Fibroblast of lung (primary cell): ENCODE data around the gene MAML3. TPM values are rescaled to one million over a fixed set of nuclear protein-coding genes. Genes with fewer than 3 reads are reported as not detected.

ENCODE experiments used
- DNase-seq, 2 donors: peaks; one replicate each; pipeline versions ENCODE4 v3.0.0 to v3.0.0-alpha.2; 2010; ENCODE audit warnings: low read depth in 2 of 2
- H2AFZ ChIP-seq: 2 replicates; pipeline ENCODE4 v1.5.1; 2012; ENCODE audit warnings: low read length, control low read depth, inconsistent platforms
- H3K27ac ChIP-seq: 2 replicates; pipeline ENCODE4 v1.5.1; 2011; ENCODE audit warnings: low read length, control low read depth; ENCODE audit not compliant: insufficient read depth
- H3K27me3 ChIP-seq: 2 replicates; pipeline ENCODE4 v1.5.1; 2011; ENCODE audit warnings: mild to moderate bottlenecking, low read length; ENCODE audit not compliant: control insufficient read depth, insufficient read depth
- H3K36me3 ChIP-seq: 2 replicates; pipeline ENCODE4 v1.5.1; 2011; ENCODE audit warnings: low read length; ENCODE audit not compliant: control insufficient read depth, insufficient read depth
- H3K4me1 ChIP-seq: 2 replicates; pipeline ENCODE4 v1.5.1; 2011; ENCODE audit warnings: low read length; ENCODE audit not compliant: control insufficient read depth, insufficient read depth; ENCODE audit errors: extremely low read depth
- H3K4me2 ChIP-seq: 2 replicates; pipeline ENCODE4 v1.5.1; 2011; ENCODE audit warnings: low read length, control low read depth; ENCODE audit not compliant: insufficient read depth; ENCODE audit errors: extremely low read depth
- H3K4me3 ChIP-seq, 4 experiments: fragments of 200-600 bp in 1 of 4; sonication (generic) in 1 of 4; replicated peaks in 1 of 4; 2 replicates each; pipeline ENCODE4 v1.5.1; 2011 to 2016; ENCODE audit warnings: low read length in 4 of 4, low read depth in 3 of 4, mild to moderate bottlenecking in 3 of 4, control low read depth in 2 of 4, inconsistent platforms in 1 of 4, mixed read lengths in 1 of 4; ENCODE audit not compliant: insufficient read depth in 1 of 4; ENCODE audit errors: control extremely low read depth in 1 of 4
- H3K79me2 ChIP-seq: 2 replicates; pipeline ENCODE4 v1.5.1; 2012; ENCODE audit warnings: mild to moderate bottlenecking, low read length, inconsistent platforms; ENCODE audit not compliant: control insufficient read depth, insufficient read depth
- H3K9ac ChIP-seq: 2 replicates; pipeline ENCODE4 v1.5.1; 2011; ENCODE audit warnings: mild to moderate bottlenecking, low read length, control low read depth; ENCODE audit not compliant: insufficient read depth
- H3K9me3 ChIP-seq: 2 replicates; pipeline ENCODE4 v1.5.1; 2012; ENCODE audit warnings: low read depth, low read length; ENCODE audit not compliant: control insufficient read depth, insufficient read depth
- H4K20me1 ChIP-seq: 2 replicates; pipeline ENCODE4 v1.5.1; 2011; ENCODE audit warnings: low read length; ENCODE audit not compliant: control insufficient read depth, insufficient read depth; ENCODE audit errors: extremely low read depth
- EZH2 ChIP-seq: IDR thresholded peaks from 2 replicates; pipeline ENCODE4 v1.5.1; 2012; ENCODE audit warnings: low read length, control low read depth, mild to moderate bottlenecking; ENCODE audit errors: missing control alignments
- polyA plus RNA-seq, 2 donors: library from polyadenylated mRNA; depleted of rRNA in 1 of 2; stranded (reverse) in 1 of 2; unstranded in 1 of 2; fragments of >200 nt; gene quantifications; 2 replicates each; pipeline ENCODE4 v1.2.1, GENCODE V29; 2011 to 2012; ENCODE audit warnings: missing spikeins in 1 of 2
- total RNA-seq: library from RNA; depleted of rRNA; stranded (reverse); fragments of >200 nt; gene quantifications from 2 replicates; pipeline ENCODE4 v1.2.1, GENCODE V29; 2014
- TF ChIP-seq, protein P1 (sequence below), 2 donors: IDR thresholded peaks in 1 of 2; conservative IDR thresholded peaks in 1 of 2; 1 replicate in 1 of 2; 2 replicates in 1 of 2; pipeline ENCODE4 v1.5.1; 2011 to 2012; ENCODE audit warnings: low read length in 2 of 2, control low read depth in 1 of 2, inconsistent platforms in 1 of 2, low read depth in 1 of 2, mild to moderate bottlenecking in 1 of 2

The MAML3 gene
- total and polyA plus RNA-seq, 2 donors (not counting 1 experiment from before 2014, with no cell fraction given), result 2.0 to 2.8 TPM

DNA sequence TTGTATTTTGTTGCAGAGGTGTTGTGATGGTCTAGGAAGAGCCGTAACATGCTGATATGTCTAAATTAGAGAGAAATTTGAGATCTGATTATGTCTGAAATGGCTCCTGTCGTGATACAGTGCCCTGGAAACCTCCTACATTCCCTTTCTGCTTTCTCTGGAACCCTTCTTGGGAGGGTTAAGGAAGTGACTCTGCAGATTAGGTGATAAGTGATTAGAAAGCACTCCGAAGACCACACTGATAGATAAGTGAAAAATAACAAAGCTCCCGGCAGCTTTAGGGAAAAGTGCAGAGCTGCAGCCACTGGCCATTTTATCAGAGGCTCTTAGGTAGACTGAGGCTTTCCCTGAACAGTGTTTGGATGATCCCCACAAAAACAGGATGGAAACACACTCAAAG is 377.7 kb downstream of the MAML3 start:
- no peak for TF ChIP-seq EZH2
- TF ChIP-seq, protein P1, sequence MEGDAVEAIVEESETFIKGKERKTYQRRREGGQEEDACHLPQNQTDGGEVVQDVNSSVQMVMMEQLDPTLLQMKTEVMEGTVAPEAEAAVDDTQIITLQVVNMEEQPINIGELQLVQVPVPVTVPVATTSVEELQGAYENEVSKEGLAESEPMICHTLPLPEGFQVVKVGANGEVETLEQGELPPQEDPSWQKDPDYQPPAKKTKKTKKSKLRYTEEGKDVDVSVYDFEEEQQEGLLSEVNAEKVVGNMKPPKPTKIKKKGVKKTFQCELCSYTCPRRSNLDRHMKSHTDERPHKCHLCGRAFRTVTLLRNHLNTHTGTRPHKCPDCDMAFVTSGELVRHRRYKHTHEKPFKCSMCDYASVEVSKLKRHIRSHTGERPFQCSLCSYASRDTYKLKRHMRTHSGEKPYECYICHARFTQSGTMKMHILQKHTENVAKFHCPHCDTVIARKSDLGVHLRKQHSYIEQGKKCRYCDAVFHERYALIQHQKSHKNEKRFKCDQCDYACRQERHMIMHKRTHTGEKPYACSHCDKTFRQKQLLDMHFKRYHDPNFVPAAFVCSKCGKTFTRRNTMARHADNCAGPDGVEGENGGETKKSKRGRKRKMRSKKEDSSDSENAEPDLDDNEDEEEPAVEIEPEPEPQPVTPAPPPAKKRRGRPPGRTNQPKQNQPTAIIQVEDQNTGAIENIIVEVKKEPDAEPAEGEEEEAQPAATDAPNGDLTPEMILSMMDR (conservative IDR thresholded peaks at IDR 0.05 in 1 of 2, IDR thresholded peaks at IDR 0.05 in 1 of 2; ENCODE audit: low read depth in 1 of 2, low read length in 2 of 2), result no peak
- Histone ChIP-seq H3K36me3 (no peaks in the 10 kb centered on the region), H3K9ac (no peak overlapping the region), H3K27me3 (no peaks in the 10 kb centered on the region), H3K4me1 (no peaks in the 10 kb centered on the region), H4K20me1 (no peaks in the 10 kb centered on the region), H3K4me3 (no peak overlapping the region), H3K27ac (no peak overlapping the region), H3K4me2 (no peak overlapping the region), H2AFZ (no peak overlapping the region), H3K9me3 (no peaks in the 10 kb centered on the region), H3K79me2 (no peaks in the 10 kb centered on the region)
- no peak for DNase-seq

DNA sequence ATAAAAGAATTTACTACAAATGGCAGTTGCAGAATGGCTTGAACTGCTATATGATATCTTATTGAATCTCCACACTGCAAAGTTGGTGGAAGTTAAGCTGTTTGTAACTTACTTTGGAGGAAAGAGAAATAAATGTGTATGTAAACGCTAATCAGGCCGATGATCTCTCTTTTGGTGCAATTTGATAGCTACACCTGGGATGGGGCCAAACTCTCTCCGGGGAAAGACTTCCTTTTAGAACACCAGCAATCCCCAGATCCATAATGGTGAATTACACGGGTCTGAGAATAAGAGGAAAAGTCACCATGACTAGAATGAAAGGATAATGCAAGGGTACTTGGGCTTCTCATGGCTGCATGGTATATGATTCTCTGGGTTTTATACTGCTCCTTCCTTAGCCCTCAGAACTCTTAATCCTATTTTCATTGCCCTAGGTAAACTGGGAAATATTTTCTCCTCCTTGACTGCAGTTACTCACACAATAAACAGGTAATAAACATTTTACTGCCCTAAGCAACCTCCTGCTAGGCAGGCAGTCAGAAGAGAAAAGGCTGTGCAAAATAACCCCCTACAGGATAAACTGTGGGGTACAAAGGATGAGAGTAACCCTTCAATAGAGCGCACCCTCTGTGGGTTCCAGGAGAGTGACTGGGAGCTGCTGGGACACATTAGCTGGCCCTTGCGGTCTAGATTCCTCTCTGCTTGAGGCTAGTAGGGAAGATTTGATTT is 379.1 kb downstream of the MAML3 start:
- H3K79me2 ChIP-seq, result no peaks in the 10 kb centered on the region
- no peak for DNase-seq
- H3K27ac ChIP-seq, result no peak overlapping the region
- no peaks in the 10 kb centered on the region for H3K36me3 ChIP-seq
- H3K4me1 ChIP-seq, result no peaks in the 10 kb centered on the region
- H4K20me1 ChIP-seq, result no peaks in the 10 kb centered on the region
- H3K9ac ChIP-seq, result no peak overlapping the region
- H3K4me2 ChIP-seq, result no peak overlapping the region
- H3K9me3 ChIP-seq, result no peaks in the 10 kb centered on the region
- H3K4me3 ChIP-seq, result no peak overlapping the region
- H3K27me3 ChIP-seq, result no peaks in the 10 kb centered on the region
- TF ChIP-seq, protein P1 (conservative IDR thresholded peaks at IDR 0.05 in 1 of 2, IDR thresholded peaks at IDR 0.05 in 1 of 2; ENCODE audit: low read depth in 1 of 2, low read length in 2 of 2), result no peak
- TF ChIP-seq EZH2, result no peak
- H2AFZ ChIP-seq, result no peak overlapping the region

DNA sequence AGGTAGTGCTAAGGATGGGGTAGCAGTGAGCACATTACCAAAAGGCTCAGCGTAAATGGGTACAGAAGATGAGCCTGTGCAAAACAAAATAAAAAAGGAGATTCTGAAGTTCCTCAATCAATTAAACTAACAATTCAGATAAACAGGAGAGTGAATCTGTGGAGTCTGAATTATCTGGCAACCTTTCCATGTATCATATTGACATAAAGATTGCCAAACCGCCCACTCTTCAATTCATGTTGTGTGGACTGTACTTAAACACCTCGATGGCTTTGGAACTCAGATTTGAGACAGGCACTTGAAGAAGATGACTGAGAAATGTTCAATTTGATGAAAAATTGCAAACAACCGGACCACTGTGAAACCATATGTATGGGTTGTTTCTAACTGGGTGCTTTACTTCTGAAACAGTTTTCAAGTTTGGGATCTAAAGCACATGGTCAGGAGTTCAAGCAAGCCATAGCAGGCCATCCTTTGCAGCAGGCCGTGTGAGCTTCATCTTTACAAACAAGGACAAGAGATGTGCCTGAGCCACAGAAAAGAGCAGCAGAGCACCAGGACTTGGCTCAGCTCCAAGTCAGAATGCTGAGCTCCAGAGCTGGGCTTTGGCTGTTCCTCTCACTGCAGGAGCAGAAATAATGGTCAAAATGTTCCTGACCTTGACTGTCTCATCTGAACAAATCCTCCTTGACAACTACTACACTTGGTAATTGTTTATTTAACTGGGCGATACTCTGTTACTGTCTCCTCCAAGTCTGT is 380.2 kb downstream of the MAML3 start:
- no peak overlapping the region for H2AFZ ChIP-seq
- no peak overlapping the region for H3K9ac ChIP-seq
- no peak overlapping the region for H3K27ac ChIP-seq

More for the DNA sequence above, 380.2 kb downstream of the MAML3 start:
- Histone ChIP-seq H3K27me3 (no peaks in the 10 kb centered on the region), H4K20me1 (no peaks in the 10 kb centered on the region), H3K9me3 (no peaks in the 10 kb centered on the region), H3K4me2 (no peak overlapping the region), H3K4me1 (no peaks in the 10 kb centered on the region), H3K4me3 (no peak overlapping the region), H3K36me3 (no peaks in the 10 kb centered on the region), H3K79me2 (no peaks in the 10 kb centered on the region)
- TF ChIP-seq EZH2, result no peak
- TF ChIP-seq, protein P1 (conservative IDR thresholded peaks at IDR 0.05 in 1 of 2, IDR thresholded peaks at IDR 0.05 in 1 of 2; ENCODE audit: low read depth in 1 of 2, low read length in 2 of 2), result no peak
- no peak for DNase-seq
